Peyer's patch (tissue), 4 donors: ENCODE results near the gene STYXL1. TPM values are rescaled to one million over a fixed set of nuclear protein-coding genes. Genes with fewer than 3 reads are reported as not detected.
A peak's percentile ranks its signal among the peaks of the same experiment; 100 is the strongest.

Source experiments
- DNase-seq, 3 donors: peaks; one replicate each; pipeline ENCODE4 v3.0.0-alpha.2; 2017 to 2019
- H3K27ac ChIP-seq, 4 donors: fragments of 200-600 bp; sonication (generic); one replicate each; pipeline ENCODE4 v1.5.1; 2016 to 2019
- H3K27me3 ChIP-seq, 2 donors: fragments of 200-600 bp; sonication (generic); one replicate each; pipeline ENCODE4 v1.5.1; 2019
- H3K36me3 ChIP-seq, 3 donors: fragments of 200-600 bp; sonication (generic); one replicate each; pipeline ENCODE4 v1.5.1; 2016 to 2019
- H3K4me1 ChIP-seq, 4 donors: fragments of 200-600 bp; sonication (generic); one replicate each; pipeline ENCODE4 v1.5.1; 2016 to 2019
- H3K4me3 ChIP-seq, 4 donors: fragments of 200-600 bp; sonication (generic); 1 replicate in 3 of 4; 2 replicates in 1 of 4; pipeline ENCODE4 v1.5.1; 2016 to 2019; ENCODE audit warnings: mild to moderate bottlenecking in 1 of 4
- H3K9me3 ChIP-seq, 4 donors: fragments of 200-600 bp; sonication (generic); one replicate each; pipeline ENCODE4 v1.5.1; 2016 to 2019; ENCODE audit warnings: mild to moderate bottlenecking in 1 of 4
- POLR2A ChIP-seq, 2 donors: fragments of 450-650 bp; IDR thresholded peaks; one replicate each; pipeline ENCODE4 v1.5.1; 2017; ENCODE audit warnings: antibody characterized with exemption in 2 of 2, mild to moderate bottlenecking in 2 of 2, moderate library complexity in 2 of 2
- total RNA-seq, 4 donors: library from RNA; depleted of rRNA; stranded (reverse); fragments of >200 nt; gene quantifications; one replicate each; pipeline ENCODE4 v1.1.0, GENCODE V29; 2016
- TF ChIP-seq, protein P1 (sequence below), 6 experiments: fragments of 450-650 bp in 4 of 6; fragments of 200-600 bp in 2 of 6; sonication (generic) in 1 of 6; IDR thresholded peaks; one replicate each; pipeline ENCODE4 v1.5.1; 2017 to 2019; ENCODE audit warnings: antibody characterized with exemption in 6 of 6, mild to moderate bottlenecking in 3 of 6, moderate library complexity in 1 of 6

The STYXL1 gene
- total RNA-seq, 4 donors from 2014 or later: 14.2 to 42.9 (median 29.5) TPM

GRCh38 chr7:75988568-75989499 is 59.0 kb downstream of the STYXL1 start:
- DNase-seq: no peak
- no peak overlapping the region for H3K4me3 ChIP-seq
- H3K36me3 ChIP-seq: peaks cover 0 to 46% (median 0%) of the 10 kb centered on the region in 3 donors
- peak overlapping the region in 1 of 4 donors; percentile 12 for H3K27ac ChIP-seq
- TF ChIP-seq POLR2A (IDR thresholded peaks at IDR 0.05): no peak
- TF ChIP-seq, protein P1, sequence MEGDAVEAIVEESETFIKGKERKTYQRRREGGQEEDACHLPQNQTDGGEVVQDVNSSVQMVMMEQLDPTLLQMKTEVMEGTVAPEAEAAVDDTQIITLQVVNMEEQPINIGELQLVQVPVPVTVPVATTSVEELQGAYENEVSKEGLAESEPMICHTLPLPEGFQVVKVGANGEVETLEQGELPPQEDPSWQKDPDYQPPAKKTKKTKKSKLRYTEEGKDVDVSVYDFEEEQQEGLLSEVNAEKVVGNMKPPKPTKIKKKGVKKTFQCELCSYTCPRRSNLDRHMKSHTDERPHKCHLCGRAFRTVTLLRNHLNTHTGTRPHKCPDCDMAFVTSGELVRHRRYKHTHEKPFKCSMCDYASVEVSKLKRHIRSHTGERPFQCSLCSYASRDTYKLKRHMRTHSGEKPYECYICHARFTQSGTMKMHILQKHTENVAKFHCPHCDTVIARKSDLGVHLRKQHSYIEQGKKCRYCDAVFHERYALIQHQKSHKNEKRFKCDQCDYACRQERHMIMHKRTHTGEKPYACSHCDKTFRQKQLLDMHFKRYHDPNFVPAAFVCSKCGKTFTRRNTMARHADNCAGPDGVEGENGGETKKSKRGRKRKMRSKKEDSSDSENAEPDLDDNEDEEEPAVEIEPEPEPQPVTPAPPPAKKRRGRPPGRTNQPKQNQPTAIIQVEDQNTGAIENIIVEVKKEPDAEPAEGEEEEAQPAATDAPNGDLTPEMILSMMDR (IDR thresholded peaks at IDR 0.05): no peak
- H3K4me1 ChIP-seq: peaks cover 0 to 55% (median 0%) of the 10 kb centered on the region in 4 donors
- H3K9me3 ChIP-seq: no peaks in the 10 kb centered on the region
- no peaks in the 10 kb centered on the region for H3K27me3 ChIP-seq

DNA sequence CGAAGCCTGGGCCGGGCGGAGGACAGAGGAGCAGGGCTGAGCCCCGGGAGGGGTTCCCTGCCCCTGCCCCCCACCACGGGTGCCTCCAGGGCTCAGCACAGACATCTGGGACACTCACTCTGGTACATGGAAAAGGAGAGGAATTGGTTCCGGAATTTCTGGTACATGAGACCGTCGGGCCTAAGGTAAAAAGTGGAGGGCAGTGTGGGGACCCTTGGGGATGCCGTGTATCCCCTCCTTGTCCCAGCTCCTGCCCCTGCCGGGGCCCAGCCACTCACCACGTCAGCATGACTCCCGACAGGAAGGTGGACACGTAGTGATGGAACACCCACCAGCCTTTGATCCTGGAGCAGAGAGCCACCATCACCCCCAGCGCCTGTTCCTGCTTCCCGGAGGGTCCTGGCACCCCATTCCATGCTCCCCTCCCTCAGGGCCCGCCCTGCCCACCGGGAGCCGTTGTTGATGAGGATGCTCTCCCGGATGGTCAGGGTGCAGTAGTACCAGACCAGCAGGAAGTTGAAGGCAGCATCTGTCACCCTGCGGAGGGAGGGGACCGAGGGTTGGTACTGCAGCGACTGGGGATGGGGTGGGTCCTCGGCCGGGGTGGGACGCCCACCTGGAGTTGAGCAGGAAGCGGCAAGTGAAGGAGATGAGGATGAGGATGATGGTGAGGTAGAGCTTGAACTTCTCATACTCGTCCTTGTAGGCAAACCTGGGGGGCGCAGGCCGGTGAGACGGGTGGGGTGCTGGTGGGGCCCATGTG is 59.8 kb downstream of the STYXL1 start:
- DNase-seq: no peak
- Histone ChIP-seq H3K4me1 (peaks cover 0 to 48% (median 0%) of the 10 kb centered on the region in 4 donors), H3K9me3 (no peaks in the 10 kb centered on the region), H3K27ac (no peak overlapping the region), H3K36me3 (peaks cover 0 to 54% (median 0%) of the 10 kb centered on the region in 3 donors), H3K4me3 (no peak overlapping the region), H3K27me3 (no peaks in the 10 kb centered on the region)
- TF ChIP-seq POLR2A (IDR thresholded peaks at IDR 0.05): no peak
- TF ChIP-seq, protein P1 (IDR thresholded peaks at IDR 0.05): no peak

- Histone ChIP-seq H3K4me1 (peaks cover 0 to 41% (median 0%) of the 10 kb centered on the region in 4 donors), H3K36me3 (peaks cover 0 to 62% (median 3%) of the 10 kb centered on the region in 3 donors), H3K27me3 (no peaks in the 10 kb centered on the region), H3K4me3 (no peak overlapping the region), H3K27ac (no peak overlapping the region), H3K9me3 (no peaks in the 10 kb centered on the region)
- TF ChIP-seq, protein P1 (IDR thresholded peaks at IDR 0.05): no peak
- TF ChIP-seq POLR2A (IDR thresholded peaks at IDR 0.05): no peak
- DNase-seq: no peak
Observed at GRCh38 chr7:75987026-75987804, 60.6 kb downstream of the STYXL1 start.

DNA sequence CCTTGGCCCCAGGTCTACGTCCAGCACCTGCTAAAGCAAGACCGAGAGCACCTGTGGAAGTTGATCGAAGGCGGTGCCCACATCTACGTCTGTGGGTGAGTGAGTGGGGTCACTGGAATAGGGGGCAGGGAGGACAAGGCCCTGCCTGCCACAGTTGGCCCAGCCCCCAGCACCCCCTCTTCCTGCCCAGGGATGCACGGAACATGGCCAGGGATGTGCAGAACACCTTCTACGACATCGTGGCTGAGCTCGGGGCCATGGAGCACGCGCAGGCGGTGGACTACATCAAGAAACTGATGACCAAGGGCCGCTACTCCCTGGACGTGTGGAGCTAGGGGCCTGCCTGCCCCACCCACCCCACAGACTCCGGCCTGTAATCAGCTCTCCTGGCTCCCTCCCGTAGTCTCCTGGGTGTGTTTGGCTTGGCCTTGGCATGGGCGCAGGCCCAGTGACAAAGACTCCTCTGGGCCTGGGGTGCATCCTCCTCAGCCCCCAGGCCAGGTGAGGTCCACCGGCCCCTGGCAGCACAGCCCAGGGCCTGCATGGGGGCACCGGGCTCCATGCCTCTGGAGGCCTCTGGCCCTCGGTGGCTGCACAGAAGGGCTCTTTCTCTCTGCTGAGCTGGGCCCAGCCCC is 61.5 kb downstream of the STYXL1 start:
- no peak overlapping the region for H3K4me3 ChIP-seq
- peaks cover 0 to 71% (median 3%) of the 10 kb centered on the region in 3 donors for H3K36me3 ChIP-seq
- TF ChIP-seq, protein P1 (IDR thresholded peaks at IDR 0.05): no peak
- TF ChIP-seq POLR2A (IDR thresholded peaks at IDR 0.05): no peak
- peaks cover 0 to 32% (median 0%) of the 10 kb centered on the region in 4 donors for H3K4me1 ChIP-seq
- no peaks in the 10 kb centered on the region for H3K9me3 ChIP-seq
- no peaks in the 10 kb centered on the region for H3K27me3 ChIP-seq
- DNase-seq: no peak
- H3K27ac ChIP-seq: peak overlapping the region in 1 of 4 donors; percentile 46
